NB4 (cell line): ENCODE data around the gene PGLYRP4.

Experiments used
- DNase-seq: peaks from one replicate; pipeline ENCODE4 v3.0.0; 2010; ENCODE audit warnings: low read depth
- H3K4me3 ChIP-seq: one replicate; pipeline ENCODE4 v1.5.1; 2011; ENCODE audit warnings: mild to moderate bottlenecking, low read depth, low read length, moderate library complexity
- CTCF ChIP-seq: IDR thresholded peaks from one replicate; pipeline ENCODE4 v1.5.1; 2012; ENCODE audit warnings: low read depth, low read length
- MAX ChIP-seq: IDR thresholded peaks from 2 replicates; pipeline ENCODE4 v1.6.1; 2011; ENCODE audit warnings: low read depth, low read length
- MYC ChIP-seq: IDR thresholded peaks from 2 replicates; pipeline ENCODE4 v1.6.1; 2011; ENCODE audit warnings: low read depth, low read length
- POLR2A ChIP-seq: IDR thresholded peaks from 2 replicates; pipeline ENCODE4 v1.6.1; 2011; ENCODE audit warnings: mild to moderate bottlenecking; ENCODE audit not compliant: insufficient read length; ENCODE audit errors: extremely low read depth

Gene PGLYRP4

DNA sequence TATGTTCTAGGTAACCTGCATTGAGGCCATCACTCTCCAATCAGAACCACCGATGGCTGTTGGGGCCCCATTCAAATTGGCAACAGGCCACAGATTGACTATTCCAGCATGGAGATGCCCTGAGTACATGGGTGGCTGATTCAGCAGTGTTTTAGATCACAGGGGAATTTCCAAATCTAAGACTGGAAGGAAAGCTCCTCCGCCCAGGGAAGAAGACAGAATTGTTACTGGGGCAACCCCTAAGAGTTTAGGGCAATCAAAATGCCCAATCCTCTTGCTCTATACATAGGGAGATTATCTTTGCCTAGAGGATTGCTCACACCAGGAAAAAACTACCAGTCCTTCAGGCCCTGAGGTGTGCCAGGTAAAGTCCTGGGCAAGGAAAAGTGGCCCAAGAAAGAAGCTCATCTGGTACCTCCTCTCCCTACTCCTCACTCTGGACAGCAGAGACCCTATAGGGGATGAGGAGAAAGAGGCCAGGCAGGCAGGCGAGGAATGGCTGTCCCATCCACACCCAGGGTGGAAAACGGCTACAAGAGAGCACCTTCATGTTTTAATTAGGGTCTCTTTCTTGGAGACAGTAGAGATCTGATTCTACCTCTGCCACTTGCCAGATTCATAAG, 36.4 kb upstream of the PGLYRP4 start:
- no peak overlapping the region for H3K4me3 ChIP-seq
- TF ChIP-seq POLR2A (no peak), MAX (no peak), MYC (no peak), CTCF (no peak)
- no peak for DNase-seq

GRCh38 chr1:153380711-153381110, 32.1 kb upstream of the PGLYRP4 start:
- no peak for TF ChIP-seq POLR2A
- no peak for TF ChIP-seq MYC
- no peak for TF ChIP-seq MAX
- no peak for TF ChIP-seq CTCF
- H3K4me3 ChIP-seq = no peak overlapping the region
- no peak for DNase-seq

- no peak for TF ChIP-seq CTCF
- TF ChIP-seq POLR2A = no peak
- TF ChIP-seq MAX = no peak
- no peak for TF ChIP-seq MYC
- no peak for DNase-seq
Observed at GRCh38 chr1:153379591-153379990, 30.9 kb upstream of the PGLYRP4 start.

DNA sequence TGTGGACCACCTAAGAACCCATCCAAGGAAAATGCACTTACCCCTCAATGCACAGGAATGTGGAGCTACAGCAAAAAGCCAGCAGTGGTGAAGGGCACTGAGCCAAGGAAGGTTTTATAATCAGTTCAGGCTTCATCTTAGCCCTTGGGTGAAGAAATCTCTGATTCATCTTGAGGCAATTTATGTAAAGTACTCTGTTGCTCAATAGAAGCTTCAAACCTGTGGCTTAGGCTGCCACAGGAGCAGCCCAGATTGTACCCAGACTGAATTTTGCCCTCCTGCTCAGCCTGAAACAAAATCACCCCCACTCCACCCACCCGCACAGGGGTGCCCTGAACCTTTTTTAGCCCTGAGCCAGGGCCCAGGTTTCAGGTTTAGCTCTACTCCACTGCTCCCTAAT, 26.9 kb upstream of the PGLYRP4 start, which contains the start of gene S100A12:
TSS of gene S100A12 (minus strand) at position 111 of the 400 bp plus-strand sequence. CDS start 1,029 bp downstream, outside the sequence.
- no peak within 1 kb of the TSS for H3K4me3 ChIP-seq
- peak; percentile 76 for DNase-seq
- 0 out of 2 replicates have a peak, but pooled peaks have one; percentile 15 for TF ChIP-seq MYC
- TF ChIP-seq MAX = no peak
- TF ChIP-seq CTCF = no peak

More at GRCh38 chr1:153379591-153379990, 30.9 kb upstream of the PGLYRP4 start:
- no peak overlapping the region for H3K4me3 ChIP-seq

DNA sequence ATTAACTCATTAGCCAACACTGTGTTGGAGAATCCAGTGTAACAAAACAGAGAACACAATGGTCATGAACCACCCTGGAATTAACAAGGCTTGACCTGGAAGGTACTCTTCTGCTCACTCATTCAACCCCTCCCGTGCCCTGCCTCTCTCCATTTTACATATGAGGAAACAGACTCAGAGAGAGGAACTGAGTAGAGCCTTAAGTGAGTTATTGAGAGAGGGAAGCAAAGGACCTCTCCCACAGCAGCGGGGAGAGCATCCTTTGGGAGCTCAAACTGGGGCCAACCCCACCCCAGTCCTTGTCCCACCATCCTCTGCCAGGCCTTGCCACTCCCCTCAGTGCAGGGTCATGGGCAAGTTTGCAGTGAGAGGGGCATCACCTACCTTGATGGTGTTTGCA, 25.4 kb upstream of the PGLYRP4 start:
- TF ChIP-seq POLR2A (no peak), MAX (no peak), CTCF (no peak), MYC (no peak)
- H3K4me3 ChIP-seq = no peak overlapping the region
- DNase-seq = no peak
